ENCODE results near the gene OR51V1.

Gene OR51V1

GRCh38 chr11:5232176-5232575 lies 31.7 kb upstream of the OR51V1 start:
- no peak for TF ChIP-seq CTCF (IDR thresholded peaks at IDR 0.05; ENCODE audit: extremely low read depth, insufficient read depth, missing control alignments)
- in situ Hi-C loops (cut with MboI; ENCODE audit: low pct_unique_long_range_greater_than_20kb, low sequenced_read_pairs, unreplicated experiment): no loop called here
- no peak for DNase-seq (ENCODE audit: low spot score)

DNA sequence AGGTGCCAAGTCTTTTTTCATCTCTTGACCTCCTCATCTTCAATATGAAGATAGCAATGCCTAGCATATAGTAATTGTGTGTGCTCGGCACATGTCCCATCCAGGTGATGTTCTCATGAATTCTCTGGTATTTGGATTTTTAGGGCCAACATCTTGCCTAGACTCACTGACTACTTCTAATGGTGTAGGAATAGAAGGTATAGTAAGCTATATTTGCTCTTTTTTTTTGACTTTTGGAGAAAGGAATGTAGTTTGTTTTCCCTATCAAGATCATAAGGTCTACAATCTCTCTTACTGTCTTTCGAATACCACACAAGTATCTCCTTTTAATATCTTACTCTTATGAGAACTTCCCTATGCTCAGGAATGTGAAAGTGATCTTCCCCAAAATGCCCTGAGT lies 30.6 kb upstream of the OR51V1 start:
- no peak for TF ChIP-seq CTCF (IDR thresholded peaks at IDR 0.05; ENCODE audit: extremely low read depth, insufficient read depth, missing control alignments)
- in situ Hi-C loops (cut with MboI; ENCODE audit: low pct_unique_long_range_greater_than_20kb, low sequenced_read_pairs, unreplicated experiment): no loop called here
- DNase-seq (ENCODE audit: low spot score): no peak

GRCh38 chr11:5230266-5230665 lies 29.8 kb upstream of the OR51V1 start:
- no peak for DNase-seq (ENCODE audit: low spot score)
- in situ Hi-C loops (cut with MboI; ENCODE audit: low pct_unique_long_range_greater_than_20kb, low sequenced_read_pairs, unreplicated experiment): no loop called here
- no peak for TF ChIP-seq CTCF (IDR thresholded peaks at IDR 0.05; ENCODE audit: extremely low read depth, insufficient read depth, missing control alignments)

- in situ Hi-C loops (cut with MboI; ENCODE audit: low pct_unique_long_range_greater_than_20kb, low sequenced_read_pairs, unreplicated experiment): no loop called here
- DNase-seq (ENCODE audit: low spot score): no peak
- no peak for TF ChIP-seq CTCF (IDR thresholded peaks at IDR 0.05; ENCODE audit: extremely low read depth, insufficient read depth, missing control alignments)
Observed at GRCh38 chr11:5229796-5230195, 29.3 kb upstream of the OR51V1 start.

GRCh38 chr11:5229356-5229755 lies 28.9 kb upstream of the OR51V1 start:
- no peak for TF ChIP-seq CTCF (IDR thresholded peaks at IDR 0.05; ENCODE audit: extremely low read depth, insufficient read depth, missing control alignments)
- in situ Hi-C loops (cut with MboI; ENCODE audit: low pct_unique_long_range_greater_than_20kb, low sequenced_read_pairs, unreplicated experiment): no loop called here

DNA sequence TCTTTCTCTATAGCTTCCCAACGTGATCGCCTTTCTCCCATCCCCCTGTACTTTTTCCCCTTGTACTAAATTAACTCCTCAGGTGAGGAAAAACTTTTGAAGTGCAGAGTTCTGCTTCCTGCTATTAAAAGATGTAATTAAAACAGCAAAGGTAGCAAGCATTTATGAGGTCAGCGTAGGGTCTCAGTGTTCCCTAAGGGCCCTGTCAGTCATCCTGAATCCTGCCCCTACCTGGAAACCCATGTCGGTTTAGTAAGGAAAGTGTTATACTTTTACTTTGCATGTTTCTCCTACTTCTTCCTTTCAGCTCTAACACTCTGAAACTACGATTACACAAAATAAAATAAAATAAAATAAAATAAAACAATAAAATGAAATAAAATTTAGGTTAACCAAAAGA lies 27.6 kb upstream of the OR51V1 start:
- in situ Hi-C loops (cut with MboI; ENCODE audit: low pct_unique_long_range_greater_than_20kb, low sequenced_read_pairs, unreplicated experiment): no loop called here
- no peak for DNase-seq (ENCODE audit: low spot score)
- no peak for TF ChIP-seq CTCF (IDR thresholded peaks at IDR 0.05; ENCODE audit: extremely low read depth, insufficient read depth, missing control alignments)

More at GRCh38 chr11:5229356-5229755, 28.9 kb upstream of the OR51V1 start:
- no peak for DNase-seq (ENCODE audit: low spot score)

DNA sequence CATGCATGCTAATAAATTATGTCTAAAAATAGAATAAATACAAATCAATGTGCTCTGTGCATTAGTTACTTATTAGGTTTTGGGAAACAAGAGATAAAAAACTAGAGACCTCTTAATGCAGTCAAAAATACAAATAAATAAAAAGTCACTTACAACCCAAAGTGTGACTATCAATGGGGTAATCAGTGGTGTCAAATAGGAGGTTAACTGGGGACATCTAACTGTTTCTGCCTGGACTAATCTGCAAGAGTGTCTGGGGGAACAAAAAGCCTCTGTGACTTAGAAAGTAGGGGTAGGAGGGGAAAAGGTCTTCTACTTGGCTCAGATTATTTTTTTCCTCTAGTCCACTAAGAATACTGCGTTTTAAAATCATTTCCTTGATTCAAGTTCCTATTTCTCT lies 27.2 kb upstream of the OR51V1 start:
- no peak for TF ChIP-seq CTCF (IDR thresholded peaks at IDR 0.05; ENCODE audit: extremely low read depth, insufficient read depth, missing control alignments)
- DNase-seq (ENCODE audit: low spot score): no peak
- in situ Hi-C loops (cut with MboI; ENCODE audit: low pct_unique_long_range_greater_than_20kb, low sequenced_read_pairs, unreplicated experiment): no loop called here

Data from GM13977 (cell line).